ENCODE measurements around the gene TAC4.
A peak's percentile ranks its signal among the peaks of the same experiment; 100 is the strongest.

TAC4 gene

DNA sequence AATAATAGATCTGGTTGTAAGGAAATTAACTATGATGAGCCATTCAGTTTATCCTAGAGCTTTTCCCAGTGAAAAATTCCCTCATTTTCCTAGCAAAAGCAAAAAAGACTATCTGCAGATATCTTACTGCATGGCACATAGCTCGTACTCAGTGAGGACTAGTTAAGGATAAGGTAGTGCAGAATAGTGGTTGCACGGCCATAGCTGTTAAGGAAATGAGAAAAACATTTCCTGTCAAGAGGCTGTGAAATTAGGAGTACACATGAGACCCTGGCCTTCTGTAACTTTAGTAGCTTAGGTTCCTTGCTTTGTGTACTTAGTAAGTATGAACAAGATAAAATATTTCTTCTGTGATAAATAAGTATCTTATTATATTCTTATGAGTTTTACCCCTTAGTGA lies 49.1 kb downstream of the TAC4 start:
- no peak overlapping the region for H3K9ac ChIP-seq (ENCODE audit: low read depth, low read length)
- ATAC-seq (ENCODE audit: insufficient read depth, low read depth): no peak
- no peak overlapping the region for H3K4me2 ChIP-seq (ENCODE audit: insufficient read depth, low read length)
- no peaks in the 10 kb centered on the region for H3K27me3 ChIP-seq (ENCODE audit: insufficient read depth, low read length, poor library complexity)
- no peaks in the 10 kb centered on the region for H3K9me3 ChIP-seq (ENCODE audit: insufficient read depth, low read length, severe bottlenecking)
- H3K4me3 ChIP-seq (ENCODE audit: low read depth in 1 of 2, low read length in 2 of 2): no peak overlapping the region
- H3K4me1 ChIP-seq (ENCODE audit: insufficient read depth, low read length): no peaks in the 10 kb centered on the region
- H4K20me1 ChIP-seq (ENCODE audit: insufficient read depth, low read length): peaks cover 55% of the 10 kb centered on the region
- no peak overlapping the region for H3K27ac ChIP-seq (ENCODE audit: low read length)
- H3K79me2 ChIP-seq (ENCODE audit: insufficient read depth, low read length): peaks cover 93% of the 10 kb centered on the region
- no peak for TF ChIP-seq EZH2 (IDR thresholded peaks at IDR 0.05; ENCODE audit: borderline replicate concordance, low read depth, low read length, severe bottlenecking)
- TF ChIP-seq, protein P1, sequence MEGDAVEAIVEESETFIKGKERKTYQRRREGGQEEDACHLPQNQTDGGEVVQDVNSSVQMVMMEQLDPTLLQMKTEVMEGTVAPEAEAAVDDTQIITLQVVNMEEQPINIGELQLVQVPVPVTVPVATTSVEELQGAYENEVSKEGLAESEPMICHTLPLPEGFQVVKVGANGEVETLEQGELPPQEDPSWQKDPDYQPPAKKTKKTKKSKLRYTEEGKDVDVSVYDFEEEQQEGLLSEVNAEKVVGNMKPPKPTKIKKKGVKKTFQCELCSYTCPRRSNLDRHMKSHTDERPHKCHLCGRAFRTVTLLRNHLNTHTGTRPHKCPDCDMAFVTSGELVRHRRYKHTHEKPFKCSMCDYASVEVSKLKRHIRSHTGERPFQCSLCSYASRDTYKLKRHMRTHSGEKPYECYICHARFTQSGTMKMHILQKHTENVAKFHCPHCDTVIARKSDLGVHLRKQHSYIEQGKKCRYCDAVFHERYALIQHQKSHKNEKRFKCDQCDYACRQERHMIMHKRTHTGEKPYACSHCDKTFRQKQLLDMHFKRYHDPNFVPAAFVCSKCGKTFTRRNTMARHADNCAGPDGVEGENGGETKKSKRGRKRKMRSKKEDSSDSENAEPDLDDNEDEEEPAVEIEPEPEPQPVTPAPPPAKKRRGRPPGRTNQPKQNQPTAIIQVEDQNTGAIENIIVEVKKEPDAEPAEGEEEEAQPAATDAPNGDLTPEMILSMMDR (IDR thresholded peaks at IDR 0.05; ENCODE audit: borderline replicate concordance, extremely low read depth, low read length, poor library complexity, severe bottlenecking): no peak
- H3K36me3 ChIP-seq (ENCODE audit: insufficient read depth, low read length): peaks cover 91% of the 10 kb centered on the region
- no peak for DNase-seq
- H2AFZ ChIP-seq (ENCODE audit: low read depth, low read length): no peak overlapping the region

DNA sequence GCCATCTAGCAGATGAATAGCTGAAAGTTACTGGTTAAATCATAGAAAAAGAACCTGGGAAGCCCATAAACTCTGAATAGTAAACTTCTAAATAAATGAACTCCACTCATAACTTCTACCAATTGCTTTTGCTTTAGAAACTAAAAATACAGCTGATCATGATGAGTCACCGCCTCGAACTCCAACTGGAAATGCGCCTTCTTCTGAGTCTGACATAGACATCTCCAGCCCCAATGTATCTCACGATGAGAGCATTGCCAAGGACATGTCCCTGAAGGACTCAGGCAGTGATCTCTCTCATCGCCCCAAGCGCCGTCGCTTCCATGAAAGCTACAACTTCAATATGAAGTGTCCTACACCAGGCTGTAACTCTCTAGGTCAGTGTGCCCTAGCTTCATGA lies 49.7 kb downstream of the TAC4 start:
- H3K4me2 ChIP-seq (ENCODE audit: insufficient read depth, low read length): no peak overlapping the region
- no peaks in the 10 kb centered on the region for H3K9me3 ChIP-seq (ENCODE audit: insufficient read depth, low read length, severe bottlenecking)
- DNase-seq: no peak
- peaks cover 59% of the 10 kb centered on the region for H4K20me1 ChIP-seq (ENCODE audit: insufficient read depth, low read length)
- no peak overlapping the region for H2AFZ ChIP-seq (ENCODE audit: low read depth, low read length)
- no peak overlapping the region for H3K9ac ChIP-seq (ENCODE audit: low read depth, low read length)
- no peak overlapping the region for H3K27ac ChIP-seq (ENCODE audit: low read length)
- no peaks in the 10 kb centered on the region for H3K27me3 ChIP-seq (ENCODE audit: insufficient read depth, low read length, poor library complexity)
- H3K36me3 ChIP-seq (ENCODE audit: insufficient read depth, low read length): peaks cover 93% of the 10 kb centered on the region
- ATAC-seq (ENCODE audit: insufficient read depth, low read depth): no peak
- peaks cover 2% of the 10 kb centered on the region; the same call in 1 of the 2 replicates for H3K4me1 ChIP-seq (ENCODE audit: insufficient read depth, low read length)
- H3K4me3 ChIP-seq (ENCODE audit: low read depth in 1 of 2, low read length in 2 of 2): no peak overlapping the region
- H3K79me2 ChIP-seq (ENCODE audit: insufficient read depth, low read length): peaks cover 96% of the 10 kb centered on the region
- TF ChIP-seq EZH2 (IDR thresholded peaks at IDR 0.05; ENCODE audit: borderline replicate concordance, low read depth, low read length, severe bottlenecking): no peak
- TF ChIP-seq, protein P1 (IDR thresholded peaks at IDR 0.05; ENCODE audit: borderline replicate concordance, extremely low read depth, low read length, poor library complexity, severe bottlenecking): no peak

DNA sequence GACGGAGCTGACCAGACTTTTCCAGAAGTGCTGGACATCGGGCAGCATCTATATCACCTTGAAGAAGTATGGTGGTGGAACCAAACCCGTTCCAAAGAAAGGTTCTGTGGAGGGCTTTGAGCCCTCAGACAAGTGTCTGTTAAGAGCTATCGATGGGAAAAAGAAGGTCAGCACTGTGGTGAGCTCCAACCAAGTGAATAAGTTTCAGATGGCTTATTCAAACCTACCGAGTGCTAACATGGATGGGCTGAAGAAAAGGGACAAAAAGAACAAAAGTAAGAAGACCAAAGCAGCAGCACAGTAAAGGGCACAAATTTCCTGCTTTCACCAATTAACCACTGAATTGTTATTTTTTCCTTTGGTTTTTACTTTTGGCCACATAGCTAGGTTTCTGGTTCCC lies 52.5 kb downstream of the TAC4 start:
- no peak for ATAC-seq (ENCODE audit: insufficient read depth, low read depth)
- Histone ChIP-seq H2AFZ (ENCODE audit: low read depth, low read length) (no peak overlapping the region), H3K27ac (ENCODE audit: low read length) (no peak overlapping the region), H3K4me2 (ENCODE audit: insufficient read depth, low read length) (peak overlapping the region; percentile 7; the same call in 1 of the 2 replicates), H4K20me1 (ENCODE audit: insufficient read depth, low read length) (peaks cover 69% of the 10 kb centered on the region), H3K27me3 (ENCODE audit: insufficient read depth, low read length, poor library complexity) (no peaks in the 10 kb centered on the region), H3K4me1 (ENCODE audit: insufficient read depth, low read length) (peaks cover 20% of the 10 kb centered on the region), H3K9ac (ENCODE audit: low read depth, low read length) (no peak overlapping the region), H3K4me3 (ENCODE audit: low read depth in 1 of 2, low read length in 2 of 2) (no peak overlapping the region), H3K79me2 (ENCODE audit: insufficient read depth, low read length) (peaks cover 95% of the 10 kb centered on the region), H3K9me3 (ENCODE audit: insufficient read depth, low read length, severe bottlenecking) (no peaks in the 10 kb centered on the region), H3K36me3 (ENCODE audit: insufficient read depth, low read length) (peaks cover 93% of the 10 kb centered on the region)
- no peak for DNase-seq
- TF ChIP-seq EZH2 (IDR thresholded peaks at IDR 0.05; ENCODE audit: borderline replicate concordance, low read depth, low read length, severe bottlenecking): no peak
- TF ChIP-seq, protein P1 (IDR thresholded peaks at IDR 0.05; ENCODE audit: borderline replicate concordance, extremely low read depth, low read length, poor library complexity, severe bottlenecking): no peak

DNA sequence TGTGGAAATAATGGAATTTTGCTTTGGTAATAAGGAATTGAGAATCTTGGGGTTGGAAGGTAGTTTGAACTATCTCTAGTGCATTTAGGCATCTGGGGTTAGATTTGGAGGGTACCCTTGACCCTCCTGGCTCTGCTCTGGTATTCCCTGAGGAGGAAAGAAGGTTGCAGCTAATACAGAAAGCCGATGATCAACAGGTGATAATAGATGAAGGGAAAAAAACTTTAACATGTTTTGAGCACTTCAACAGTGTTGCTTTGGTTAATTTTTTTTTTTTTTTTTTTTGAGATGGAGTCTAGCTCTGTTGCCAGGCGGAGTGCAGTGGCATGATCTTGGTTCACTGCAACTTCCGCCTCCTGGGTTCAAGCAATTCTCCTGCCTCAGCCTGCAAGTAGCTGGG lies 54.6 kb downstream of the TAC4 start:
- Histone ChIP-seq H4K20me1 (ENCODE audit: insufficient read depth, low read length) (peaks cover 73% of the 10 kb centered on the region), H3K9ac (ENCODE audit: low read depth, low read length) (no peak overlapping the region), H3K36me3 (ENCODE audit: insufficient read depth, low read length) (peaks cover 85% of the 10 kb centered on the region), H3K9me3 (ENCODE audit: insufficient read depth, low read length, severe bottlenecking) (no peaks in the 10 kb centered on the region), H3K4me3 (ENCODE audit: low read depth in 1 of 2, low read length in 2 of 2) (no peak overlapping the region), H3K27me3 (ENCODE audit: insufficient read depth, low read length, poor library complexity) (no peaks in the 10 kb centered on the region), H3K27ac (ENCODE audit: low read length) (no peak overlapping the region), H2AFZ (ENCODE audit: low read depth, low read length) (no peak overlapping the region), H3K79me2 (ENCODE audit: insufficient read depth, low read length) (peaks cover 95% of the 10 kb centered on the region), H3K4me1 (ENCODE audit: insufficient read depth, low read length) (peaks cover 33% of the 10 kb centered on the region), H3K4me2 (ENCODE audit: insufficient read depth, low read length) (no peak overlapping the region)
- TF ChIP-seq, protein P1 (IDR thresholded peaks at IDR 0.05; ENCODE audit: borderline replicate concordance, extremely low read depth, low read length, poor library complexity, severe bottlenecking): no peak
- TF ChIP-seq EZH2 (IDR thresholded peaks at IDR 0.05; ENCODE audit: borderline replicate concordance, low read depth, low read length, severe bottlenecking): no peak
- ATAC-seq (ENCODE audit: insufficient read depth, low read depth) (no peak), DNase-seq (no peak)
